ENCODE measurements around the gene CHID1. TPM values are rescaled to one million over a fixed set of nuclear protein-coding genes. Genes with fewer than 3 reads are reported as not detected.
A peak's percentile ranks its signal among the peaks of the same experiment; 100 is the strongest.

Gene CHID1
- total and polyA plus RNA-seq, 2 donors (not counting 1 experiment from before 2014, with no cell fraction given): 31.0 to 68.1 TPM

GRCh38 chr11:831961-832528 is 78.6 kb downstream of the CHID1 start:
- H3K9ac ChIP-seq (ENCODE audit: low read length): peak overlapping the region; percentile 42
- 83% methylated on average over 19 of the region's 23 CpGs for WGBS (ENCODE audit: insufficient coverage)
- DNase-seq (peak; percentile 50), ATAC-seq (ENCODE audit: low read depth) (no peak)
- Mint-ChIP-seq H3K27me3 (peaks cover 7% of the 10 kb centered on the region), H3K27ac (no peak overlapping the region), H3K4me1 (peaks cover 48% of the 10 kb centered on the region), H3K9me3 (ENCODE audit: insufficient read depth) (no peaks in the 10 kb centered on the region), H3K4me3 (peak overlapping the region; percentile 70)
- H4K20me1 ChIP-seq (ENCODE audit: control insufficient read depth, insufficient read depth, low read length, poor library complexity, severe bottlenecking): peaks cover 56% of the 10 kb centered on the region
- peaks cover 0 to 15% (median 0%) of the 10 kb centered on the region in 3 donors for H3K9me3 ChIP-seq (ENCODE audit: control extremely low read depth in 1 of 3, control insufficient read depth in 2 of 3, insufficient read depth in 1 of 3, low read length in 2 of 3)
- peak overlapping the region in 3 of 5 experiments; percentile 33 to 58 (median 47) for H3K4me3 ChIP-seq (ENCODE audit: control extremely low read depth in 1 of 5, extremely low read depth in 1 of 5, insufficient read depth in 1 of 5, low read depth in 2 of 5, low read length in 4 of 5)
- no peaks in the 10 kb centered on the region for H3K36me3 ChIP-seq (replicated peaks in 1 of 2; ENCODE audit: control extremely low read depth in 1 of 2, control insufficient read depth in 1 of 2, extremely low read depth in 1 of 2, insufficient read depth in 2 of 2, low read length in 1 of 2)
- H3K27me3 ChIP-seq (replicated peaks in 1 of 4; ENCODE audit: control extremely low read depth in 1 of 4, control insufficient read depth in 3 of 4, insufficient read depth in 4 of 4, low read length in 3 of 4): peaks cover 0 to 65% (median 20%) of the 10 kb centered on the region in 4 experiments
- peak overlapping the region; percentile 49 for H2AFZ ChIP-seq (ENCODE audit: insufficient read depth, low read depth, low read length, poor library complexity, severe bottlenecking)
- no peaks in the 10 kb centered on the region for H3K79me2 ChIP-seq (ENCODE audit: control insufficient read depth, insufficient read depth, low read length)
- no peak overlapping the region for H3K27ac ChIP-seq (ENCODE audit: low read length in 2 of 2)
- CTCF ChIA-PET: interaction anchor here (1.1 to 2.1 kb wide), 3 partner anchors 11 to 56 kb away, joined by 3 to 6 read pairs (median 3); partner anchors contain the start of gene TSPAN4
- H3K4me1 ChIP-seq (ENCODE audit: control insufficient read depth in 2 of 2, insufficient read depth in 2 of 2, low read length in 2 of 2): peaks cover 60 to 67% of the 10 kb centered on the region in 2 donors
- TF ChIP-seq, protein P1, sequence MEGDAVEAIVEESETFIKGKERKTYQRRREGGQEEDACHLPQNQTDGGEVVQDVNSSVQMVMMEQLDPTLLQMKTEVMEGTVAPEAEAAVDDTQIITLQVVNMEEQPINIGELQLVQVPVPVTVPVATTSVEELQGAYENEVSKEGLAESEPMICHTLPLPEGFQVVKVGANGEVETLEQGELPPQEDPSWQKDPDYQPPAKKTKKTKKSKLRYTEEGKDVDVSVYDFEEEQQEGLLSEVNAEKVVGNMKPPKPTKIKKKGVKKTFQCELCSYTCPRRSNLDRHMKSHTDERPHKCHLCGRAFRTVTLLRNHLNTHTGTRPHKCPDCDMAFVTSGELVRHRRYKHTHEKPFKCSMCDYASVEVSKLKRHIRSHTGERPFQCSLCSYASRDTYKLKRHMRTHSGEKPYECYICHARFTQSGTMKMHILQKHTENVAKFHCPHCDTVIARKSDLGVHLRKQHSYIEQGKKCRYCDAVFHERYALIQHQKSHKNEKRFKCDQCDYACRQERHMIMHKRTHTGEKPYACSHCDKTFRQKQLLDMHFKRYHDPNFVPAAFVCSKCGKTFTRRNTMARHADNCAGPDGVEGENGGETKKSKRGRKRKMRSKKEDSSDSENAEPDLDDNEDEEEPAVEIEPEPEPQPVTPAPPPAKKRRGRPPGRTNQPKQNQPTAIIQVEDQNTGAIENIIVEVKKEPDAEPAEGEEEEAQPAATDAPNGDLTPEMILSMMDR (IDR thresholded peaks at IDR 0.05): no peak
- no peak for TF ChIP-seq EZH2 (IDR thresholded peaks at IDR 0.05; ENCODE audit: borderline replicate concordance, insufficient read depth, low read depth, low read length, poor library complexity, severe bottlenecking)
- H3K4me2 ChIP-seq (replicated peaks; ENCODE audit: low read depth, low read length, poor library complexity, severe bottlenecking): peak overlapping the region; percentile 88
- POLR2A ChIA-PET: interaction anchor here (1.0 to 6.4 kb wide), 3 partner anchors 11 to 36 kb away, joined by 3 to 57 read pairs (median 6); partner anchors contain the start of genes PNPLA2, POLR2L and TSPAN4
- intact Hi-C loops (cut with micrococcal nuclease): no loop called here
